H9 (cell line): Measurements from ENCODE around the gene PLP2. TPM values are rescaled to one million over a fixed set of nuclear protein-coding genes. Genes with fewer than 3 reads are reported as not detected.

ENCODE experiments used
- DNase-seq: peaks from one replicate; pipeline ENCODE4 v3.0.0-alpha.2; 2017
- H2AFZ ChIP-seq: one replicate; pipeline ENCODE4 v1.6.1; 2013; ENCODE audit warnings: mild to moderate bottlenecking, low read length, control low read depth, moderate library complexity
- H2AK5ac ChIP-seq: 2 replicates; pipeline ENCODE4 v1.6.1; 2013; ENCODE audit warnings: low read length, control low read depth, mixed read lengths; ENCODE audit not compliant: insufficient read length
- H2BK120ac ChIP-seq: one replicate; pipeline ENCODE4 v1.6.1; 2013; ENCODE audit warnings: low read depth, mild to moderate bottlenecking, low read length, control low read depth, inconsistent platforms; ENCODE audit not compliant: poor library complexity, severe bottlenecking
- H2BK12ac ChIP-seq: 2 replicates; pipeline ENCODE4 v1.6.1; 2013; ENCODE audit warnings: low read length, control low read depth, mixed read lengths, low read depth; ENCODE audit not compliant: insufficient read length
- H2BK15ac ChIP-seq: 2 replicates; pipeline ENCODE4 v1.6.1; 2013; ENCODE audit warnings: low read depth, low read length, control low read depth
- H2BK20ac ChIP-seq: one replicate; pipeline ENCODE4 v1.6.1; 2013; ENCODE audit warnings: low read depth, mild to moderate bottlenecking, low read length, control low read depth, inconsistent platforms; ENCODE audit not compliant: poor library complexity, severe bottlenecking
- H2BK5ac ChIP-seq: 2 replicates; pipeline ENCODE4 v1.6.1; 2013; ENCODE audit warnings: low read length, control low read depth, mixed read lengths; ENCODE audit not compliant: insufficient read length
- H3K14ac ChIP-seq: 2 replicates; pipeline ENCODE4 v1.6.1; 2013; ENCODE audit warnings: low read length, control low read depth; ENCODE audit not compliant: insufficient read depth
- H3K18ac ChIP-seq: 2 replicates; pipeline ENCODE4 v1.6.1; 2013; ENCODE audit warnings: low read depth, mild to moderate bottlenecking, mixed read lengths, low read length, control low read depth; ENCODE audit not compliant: insufficient read length
- H3K23ac ChIP-seq: 2 replicates; pipeline ENCODE4 v1.6.1; 2013; ENCODE audit warnings: low read length, control low read depth, mixed read lengths, low read depth; ENCODE audit not compliant: insufficient read length
- H3K23me2 ChIP-seq: 2 replicates; pipeline ENCODE4 v1.6.1; 2013; ENCODE audit warnings: low read depth, mild to moderate bottlenecking, mixed read lengths, low read length, control low read depth; ENCODE audit not compliant: insufficient read length, poor library complexity, severe bottlenecking
- H3K27ac ChIP-seq: 2 replicates; pipeline ENCODE4 v1.5.1; 2013; ENCODE audit warnings: low read length, control low read depth, mixed read lengths, low read depth; ENCODE audit not compliant: insufficient read length
- H3K27me3 ChIP-seq: 2 replicates; pipeline ENCODE4 v1.6.1; 2013; ENCODE audit warnings: low read length, control low read depth, inconsistent platforms; ENCODE audit not compliant: insufficient read depth
- H3K4ac ChIP-seq: 2 replicates; pipeline ENCODE4 v1.6.1; 2013; ENCODE audit warnings: low read depth, mild to moderate bottlenecking, control low read depth, inconsistent platforms, low read length, moderate library complexity
- H3K4me1 ChIP-seq: 2 replicates; pipeline ENCODE4 v1.6.1; 2013; ENCODE audit warnings: low read length, control low read depth, inconsistent platforms; ENCODE audit not compliant: insufficient read depth
- H3K4me2 ChIP-seq: 2 replicates; pipeline ENCODE4 v1.6.1; 2013; ENCODE audit warnings: low read length, control low read depth, mixed read lengths; ENCODE audit not compliant: insufficient read length, insufficient read depth
- H3K56ac ChIP-seq: 2 replicates; pipeline ENCODE4 v1.6.1; 2013; ENCODE audit warnings: low read depth, mild to moderate bottlenecking, mixed read lengths, low read length, control low read depth; ENCODE audit not compliant: insufficient read length
- H3K79me1 ChIP-seq: 2 replicates; pipeline ENCODE4 v1.6.1; 2013; ENCODE audit warnings: low read depth, mild to moderate bottlenecking, moderate library complexity, low read length, control low read depth, inconsistent platforms; ENCODE audit not compliant: insufficient read depth, poor library complexity, severe bottlenecking
- H3K79me2 ChIP-seq: 2 replicates; pipeline ENCODE4 v1.6.1; 2013; ENCODE audit warnings: low read length, control low read depth, inconsistent platforms; ENCODE audit not compliant: insufficient read depth
- H3K9ac ChIP-seq: 2 replicates; pipeline ENCODE4 v1.6.1; 2013; ENCODE audit warnings: low read length, control low read depth, mixed read lengths; ENCODE audit not compliant: insufficient read length; ENCODE audit errors: extremely low read depth
- H3K9me3 ChIP-seq: one replicate; pipeline ENCODE4 v1.6.1; 2013; ENCODE audit warnings: low read depth, low read length, inconsistent platforms; ENCODE audit not compliant: control insufficient read depth
- H3T11ph ChIP-seq: one replicate; pipeline ENCODE4 v1.6.1; 2013; ENCODE audit warnings: mild to moderate bottlenecking, low read length, control low read depth, inconsistent platforms
- H4K20me1 ChIP-seq: one replicate; pipeline ENCODE4 v1.6.1; 2013; ENCODE audit not compliant: control insufficient read depth, insufficient read length, insufficient read depth
- H4K5ac ChIP-seq: 2 replicates; pipeline ENCODE4 v1.6.1; 2013; ENCODE audit warnings: low read depth, mild to moderate bottlenecking, mixed read lengths, low read length, control low read depth; ENCODE audit not compliant: insufficient read length
- H4K8ac ChIP-seq: replicated peaks from 2 replicates; pipeline ENCODE4 v1.6.1; 2013; ENCODE audit warnings: low read length, control low read depth, mixed read lengths, low read depth; ENCODE audit not compliant: insufficient read length
- H4K91ac ChIP-seq: 2 replicates; pipeline ENCODE4 v1.6.1; 2013; ENCODE audit warnings: low read depth, mild to moderate bottlenecking, moderate library complexity, mixed read lengths, low read length, control low read depth; ENCODE audit not compliant: insufficient read length
- H3K27ac Mint-ChIP-seq, 3 experiments: 2 replicates in 2 of 3; 3 replicates in 1 of 3; pipeline ENCODE4 v1.8.0; 2020 to 2021; ENCODE audit warnings: mixed read lengths in 3 of 3, mild to moderate bottlenecking in 1 of 3, moderate library complexity in 1 of 3
- H3K27me3 Mint-ChIP-seq: 2 replicates; pipeline ENCODE4 v1.8.0; 2021; ENCODE audit warnings: low read depth, mild to moderate bottlenecking, moderate library complexity, mixed read lengths
- H3K36me3 Mint-ChIP-seq, 3 experiments: 2 replicates in 2 of 3; 3 replicates in 1 of 3; pipeline ENCODE4 v1.8.0; 2020 to 2021; ENCODE audit warnings: low read depth in 3 of 3, mixed read lengths in 3 of 3; ENCODE audit not compliant: insufficient read depth in 1 of 3
- H3K4me1 Mint-ChIP-seq, 2 experiments: 2 replicates each; pipeline ENCODE4 v1.8.0; 2020; ENCODE audit warnings: mixed read lengths in 2 of 2
- H3K4me3 Mint-ChIP-seq, 2 experiments: 2 replicates in 1 of 2; 3 replicates in 1 of 2; pipeline ENCODE4 v1.8.0; 2020 to 2021; ENCODE audit warnings: mild to moderate bottlenecking in 2 of 2, mixed read lengths in 2 of 2, moderate library complexity in 1 of 2
- H3K9me3 Mint-ChIP-seq, 2 experiments: 2 replicates in 1 of 2; 3 replicates in 1 of 2; pipeline ENCODE4 v1.8.0; 2020; ENCODE audit warnings: mild to moderate bottlenecking in 2 of 2, mixed read lengths in 2 of 2, moderate library complexity in 1 of 2
- CTCF ChIP-seq: fragments of 200-600 bp; sonication (generic); conservative IDR thresholded peaks from 3 replicates; pipeline ENCODE4 v1.8.0; 2021; ENCODE audit warnings: antibody characterized with exemption, mild to moderate bottlenecking
- WGBS: extraction: QIAGEN DNeasy Blood & Tissue Kit; methylation state at CpG from one replicate; pipeline ENCODE4 v1.1.7; 2013; ENCODE audit warnings: missing lambda C conversion rate, low lambda C conversion rate, mixed read lengths; ENCODE audit not compliant: insufficient read length; ENCODE audit errors: extremely low coverage; 5-methylcytosine and 5-hydroxymethylcytosine counted together
- total RNA-seq: library from RNA; stranded (reverse); gene quantifications from 2 replicates; pipeline ENCODE4 v1.2.1, GENCODE V29; 2021

PLP2 gene
- total RNA-seq, 1 experiment from 2014 or later, result 11.7 TPM

DNA sequence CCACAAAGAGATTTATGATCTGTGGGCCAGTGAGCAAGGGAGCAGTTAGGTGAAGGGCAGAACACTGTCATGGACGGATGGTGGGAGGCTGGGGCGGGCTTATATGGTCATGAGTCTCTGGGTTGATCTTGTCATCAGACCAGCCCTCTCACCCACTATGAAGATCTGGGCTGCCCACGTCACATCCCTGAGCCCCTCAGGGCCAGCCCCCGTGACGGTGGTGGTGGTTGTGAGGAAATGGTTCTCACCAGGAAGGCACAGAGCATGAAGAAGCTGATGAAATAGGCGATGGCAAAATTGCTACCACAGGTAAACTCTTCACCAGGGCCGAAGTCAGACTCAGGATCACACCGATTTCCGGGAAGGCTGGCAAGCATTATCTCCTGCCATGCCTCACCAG lies 39.4 kb downstream of the PLP2 start:
- H3K27ac Mint-ChIP-seq, result no peak overlapping the region; a peak in 1 of 7 replicates
- no peak for TF ChIP-seq CTCF
- no CpG with 5 or more reads among the region's 9 CpGs for WGBS

More for the DNA sequence above, 39.4 kb downstream of the PLP2 start:
- no peak for DNase-seq
- no peaks in the 10 kb centered on the region for H3K79me1 ChIP-seq
- no peak overlapping the region for H2BK15ac ChIP-seq
- Mint-ChIP-seq H3K9me3 (peaks cover 68 to 87% of the 10 kb centered on the region in 2 experiments), H3K27me3 (peaks cover 11% of the 10 kb centered on the region), H3K4me3 (no peak overlapping the region), H3K36me3 (peaks cover 0 to 9% (median 7%) of the 10 kb centered on the region in 3 experiments; a peak in 2 of 7 replicates), H3K4me1 (peaks cover 0 to 8% of the 10 kb centered on the region in 2 experiments; a peak in 2 of 4 replicates)
- no peak overlapping the region for H3K18ac ChIP-seq
- H3K79me2 ChIP-seq, result no peaks in the 10 kb centered on the region
- H2BK12ac ChIP-seq, result no peak overlapping the region
- H4K5ac ChIP-seq, result no peak overlapping the region
- no peak overlapping the region for H3K4ac ChIP-seq
- no peak overlapping the region for H3K9ac ChIP-seq
- no peaks in the 10 kb centered on the region for H4K20me1 ChIP-seq
- H3K56ac ChIP-seq, result no peak overlapping the region
- H3K14ac ChIP-seq, result no peak overlapping the region; the same call in 1 of the 2 replicates
- H3K9me3 ChIP-seq, result peaks cover 36% of the 10 kb centered on the region
- H3T11ph ChIP-seq, result no peak overlapping the region
- no peak overlapping the region for H3K4me2 ChIP-seq
- no peak overlapping the region for H2AK5ac ChIP-seq
- no peaks in the 10 kb centered on the region for H3K27me3 ChIP-seq
- H2AFZ ChIP-seq, result no peak overlapping the region
- no peaks in the 10 kb centered on the region for H3K4me1 ChIP-seq
- H2BK5ac ChIP-seq, result no peak overlapping the region
- no peak overlapping the region for H3K27ac ChIP-seq
- H2BK120ac ChIP-seq, result no peak overlapping the region
- no peak overlapping the region for H4K91ac ChIP-seq
- no peaks in the 10 kb centered on the region for H3K23me2 ChIP-seq
- no peak overlapping the region for H3K23ac ChIP-seq
- no peak overlapping the region for H2BK20ac ChIP-seq
- no peak overlapping the region for H4K8ac ChIP-seq
